GM10248 (cell line): ENCODE data around the gene GYPC.

ENCODE experiments used
- CTCF ChIA-PET: fragments of 300-600 bp; sonication (Branson Sonifier 250); formaldehyde crosslinking; extraction: SDS; loops from one replicate; lab custom pipeline; 2021; ENCODE audit warnings: antibody characterized with exemption; lab: Yijun Ruan, JAX
- POLR2A ChIA-PET: fragments of 350-650 bp; sonication (Branson Sonifier 250); formaldehyde crosslinking; extraction: SDS; loops from one replicate; lab custom pipeline; 2020; ENCODE audit warnings: antibody characterized with exemption; lab: Yijun Ruan, JAX
- DNase-seq: peaks from one replicate; pipeline ENCODE4 v3.0.0; 2012; ENCODE audit errors: extremely low spot score
- TF ChIP-seq, protein P1 (sequence below): IDR thresholded peaks from 2 replicates; pipeline ENCODE4 v1.5.1; 2012; ENCODE audit warnings: mild to moderate bottlenecking, low read depth; ENCODE audit errors: extremely low read depth, missing control alignments, control extremely low read depth

GYPC gene

DNA sequence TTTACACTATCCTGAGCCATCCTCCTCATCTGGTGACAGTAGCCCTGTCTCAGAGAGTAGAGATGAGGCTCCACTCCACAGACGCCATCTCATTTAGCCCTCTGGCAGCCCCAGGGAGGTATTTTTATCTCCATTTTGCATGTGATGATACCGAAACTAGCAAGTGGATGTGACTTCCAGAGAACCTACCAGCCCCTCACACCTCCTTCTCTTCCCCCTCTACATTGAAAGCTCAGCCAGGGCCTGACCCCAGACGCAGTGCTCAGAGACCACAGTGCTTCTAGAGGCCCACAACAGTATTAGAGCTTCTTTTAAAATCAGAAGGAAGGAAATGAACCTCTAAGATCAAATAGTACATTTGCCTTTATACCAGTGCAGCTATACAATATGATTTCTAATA, 8.3 kb downstream of the GYPC start:
- peak; percentile 68 for DNase-seq
- ChIA-PET POLR2A (interaction anchor here (1.2 kb wide), 1 partner anchor 15 kb away, joined by 4 read pairs; no protein-coding TSS in a partner anchor), CTCF (interaction anchor here (0.9 to 1.7 kb wide), 4 partner anchors 11 to 136 kb away, joined by 3 read pairs; no protein-coding TSS in a partner anchor)

DNA sequence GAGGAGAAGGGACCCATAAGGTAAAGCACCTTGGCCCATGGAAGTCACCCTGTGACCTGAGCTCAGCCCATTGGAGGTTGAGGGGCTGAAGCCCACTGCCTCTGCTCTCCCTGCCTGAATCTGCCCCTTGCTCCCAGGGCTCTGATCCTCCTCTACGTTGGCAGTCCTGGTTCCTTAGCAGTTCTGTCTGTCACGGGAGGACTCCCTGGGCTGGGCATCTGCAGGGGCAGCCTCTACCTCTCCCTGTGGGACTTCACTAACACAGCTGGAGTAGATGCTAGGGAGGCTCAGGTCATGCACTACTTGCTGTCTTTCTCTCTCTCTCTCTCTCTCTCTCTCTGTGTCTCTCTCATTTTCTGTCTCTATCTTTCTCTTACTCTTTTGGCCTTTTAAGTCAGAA, 8.7 kb downstream of the GYPC start:
- POLR2A ChIA-PET, result interaction anchor here (1.2 kb wide), 1 partner anchor 15 kb away, joined by 4 read pairs; no protein-coding TSS in a partner anchor
- TF ChIP-seq, protein P1, sequence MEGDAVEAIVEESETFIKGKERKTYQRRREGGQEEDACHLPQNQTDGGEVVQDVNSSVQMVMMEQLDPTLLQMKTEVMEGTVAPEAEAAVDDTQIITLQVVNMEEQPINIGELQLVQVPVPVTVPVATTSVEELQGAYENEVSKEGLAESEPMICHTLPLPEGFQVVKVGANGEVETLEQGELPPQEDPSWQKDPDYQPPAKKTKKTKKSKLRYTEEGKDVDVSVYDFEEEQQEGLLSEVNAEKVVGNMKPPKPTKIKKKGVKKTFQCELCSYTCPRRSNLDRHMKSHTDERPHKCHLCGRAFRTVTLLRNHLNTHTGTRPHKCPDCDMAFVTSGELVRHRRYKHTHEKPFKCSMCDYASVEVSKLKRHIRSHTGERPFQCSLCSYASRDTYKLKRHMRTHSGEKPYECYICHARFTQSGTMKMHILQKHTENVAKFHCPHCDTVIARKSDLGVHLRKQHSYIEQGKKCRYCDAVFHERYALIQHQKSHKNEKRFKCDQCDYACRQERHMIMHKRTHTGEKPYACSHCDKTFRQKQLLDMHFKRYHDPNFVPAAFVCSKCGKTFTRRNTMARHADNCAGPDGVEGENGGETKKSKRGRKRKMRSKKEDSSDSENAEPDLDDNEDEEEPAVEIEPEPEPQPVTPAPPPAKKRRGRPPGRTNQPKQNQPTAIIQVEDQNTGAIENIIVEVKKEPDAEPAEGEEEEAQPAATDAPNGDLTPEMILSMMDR, result no peak
- CTCF ChIA-PET, result interaction anchor here (0.9 to 1.7 kb wide), 4 partner anchors 11 to 136 kb away, joined by 3 read pairs; no protein-coding TSS in a partner anchor
- DNase-seq, result no peak

More for the DNA sequence above, 8.3 kb downstream of the GYPC start:
- TF ChIP-seq, protein P1, result no peak

DNA sequence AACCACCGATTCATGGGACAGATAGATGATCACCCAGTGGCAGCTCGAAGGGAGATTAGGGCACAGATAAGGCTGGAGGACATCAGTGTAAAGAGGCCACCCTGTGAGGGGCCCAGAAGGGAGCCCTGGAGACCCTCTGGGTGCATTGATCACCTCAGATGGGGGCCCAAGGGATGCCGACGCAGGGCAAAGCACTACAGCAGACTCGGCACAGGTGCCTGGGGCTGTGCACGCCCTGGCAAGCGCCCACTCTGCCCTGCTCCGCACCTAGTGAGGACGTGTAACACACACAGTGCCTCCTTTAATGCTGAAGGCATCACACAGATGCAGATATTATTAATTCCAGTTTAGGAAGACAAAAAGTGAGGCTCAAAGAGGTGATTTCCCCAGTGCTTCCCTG, 9.5 kb downstream of the GYPC start:
- TF ChIP-seq, protein P1, result no peak
- ChIA-PET CTCF (no interaction called here), POLR2A (interaction anchor here (1.2 kb wide), 1 partner anchor 16 kb away, joined by 4 read pairs; no protein-coding TSS in a partner anchor)
- DNase-seq, result no peak

DNA sequence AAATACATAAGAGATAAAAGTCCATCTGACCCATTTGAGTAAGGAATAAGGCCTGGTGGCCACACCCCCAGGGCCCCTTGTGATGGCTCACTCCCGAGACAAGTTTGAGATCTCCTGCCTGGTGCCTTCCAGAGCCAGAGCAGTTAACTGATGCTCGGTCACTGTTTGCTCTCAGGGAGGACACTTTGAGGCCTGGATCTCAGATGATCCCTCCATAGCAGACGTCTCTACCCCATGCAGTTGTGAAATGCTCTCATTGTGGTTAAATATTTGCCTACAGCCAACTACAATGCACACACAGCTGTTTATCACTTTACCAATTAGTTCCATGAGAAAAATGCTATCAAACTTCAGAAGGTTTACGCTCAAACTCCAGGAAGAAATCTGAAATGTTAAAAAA, 12.3 kb downstream of the GYPC start:
- POLR2A ChIA-PET, result no interaction called here
- TF ChIP-seq, protein P1, result no peak
- CTCF ChIA-PET, result no interaction called here
- DNase-seq, result no peak

DNA sequence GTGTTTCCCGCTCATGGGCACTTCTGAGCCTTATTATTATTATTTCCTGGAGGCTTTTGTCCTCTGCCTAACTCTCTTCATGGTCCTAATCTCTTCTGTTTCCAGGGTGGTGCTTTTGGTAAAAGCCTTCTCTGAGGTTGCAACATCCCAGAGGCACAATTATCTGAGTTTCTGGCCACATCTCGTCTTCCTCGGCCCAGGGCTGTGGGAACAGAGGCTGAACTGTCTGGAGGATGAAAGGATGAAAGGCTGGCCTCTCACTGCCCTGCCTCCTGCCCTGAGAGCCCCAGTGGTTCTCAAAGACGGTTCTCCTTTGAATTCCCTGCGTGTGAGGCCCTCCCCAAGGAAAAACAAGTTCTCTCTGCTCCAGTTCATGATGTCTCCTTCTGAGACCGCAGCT, 13.8 kb downstream of the GYPC start:
- DNase-seq, result no peak
- ChIA-PET POLR2A (no interaction called here), CTCF (no interaction called here)
- TF ChIP-seq, protein P1, result no peak

DNA sequence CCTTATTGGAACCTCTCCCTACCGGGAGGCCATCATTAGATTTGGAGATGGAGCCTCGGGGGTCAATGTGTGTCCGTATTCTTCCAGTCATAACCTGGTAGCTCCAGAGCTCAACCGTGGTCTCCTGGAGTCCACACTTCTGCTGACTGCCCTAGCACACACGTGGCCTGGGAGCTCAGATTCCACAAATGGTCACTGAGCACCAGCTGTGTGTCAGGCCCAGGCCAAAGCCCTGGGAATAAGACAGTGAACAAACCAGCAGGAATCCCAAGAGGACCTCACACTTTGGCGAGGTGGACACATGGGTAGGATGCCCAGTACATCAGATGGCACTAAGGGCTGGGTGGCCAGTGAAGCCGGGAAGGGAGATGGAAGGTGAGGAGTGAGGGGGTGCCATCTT, 15.5 kb downstream of the GYPC start:
- DNase-seq, result no peak
- TF ChIP-seq, protein P1, result no peak
- POLR2A ChIA-PET, result no interaction called here
- CTCF ChIA-PET, result interaction anchor here (1.1 kb wide), 1 partner anchor 144 kb away, joined by 3 read pairs; no protein-coding TSS in a partner anchor

DNA sequence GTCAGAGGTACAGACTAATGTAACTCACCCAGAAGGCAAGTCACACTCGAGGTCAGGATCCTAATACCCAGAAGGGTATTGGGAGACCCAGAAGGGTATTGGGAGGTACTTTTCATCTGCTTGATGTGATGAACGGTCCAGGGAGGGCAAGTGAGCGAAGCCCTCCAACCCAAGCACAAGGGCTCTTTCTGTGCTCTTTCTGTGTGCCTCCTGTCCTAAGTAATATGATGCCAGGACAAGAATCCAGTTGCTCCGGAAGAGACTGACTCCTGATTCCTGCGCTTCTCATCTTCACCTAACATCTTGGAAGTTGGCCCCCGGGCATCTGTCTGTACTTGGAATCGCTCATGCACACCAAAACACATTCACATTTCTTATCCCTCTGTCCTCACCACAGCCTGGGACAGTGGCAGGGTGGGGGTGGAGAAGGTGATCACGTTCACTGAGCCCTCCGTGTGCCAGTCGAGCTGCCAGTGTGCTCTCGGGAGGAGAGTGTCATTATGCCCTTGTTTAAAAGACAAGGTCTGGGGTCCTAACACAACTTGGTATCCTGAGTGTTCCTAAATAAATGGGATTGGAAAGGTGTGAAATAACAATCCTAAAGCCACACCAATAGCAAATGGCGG, 17.1 kb downstream of the GYPC start:
- POLR2A ChIA-PET, result no interaction called here
- no peak for DNase-seq
- TF ChIP-seq, protein P1, result no peak
- CTCF ChIA-PET, result no interaction called here
